HG02840 (cell line): ENCODE results near the gene ADGRB2.

ENCODE experiments used
- ATAC-seq: cut with Tn5 transposase; IDR thresholded peaks from one replicate; pipeline ENCODE4 v1.9.1; 2021; ENCODE audit warnings: mild to moderate bottlenecking, moderate library complexity, moderate number of reproducible peaks; ENCODE audit not compliant: unreplicated experiment, low FRiP score

ADGRB2 gene

DNA sequence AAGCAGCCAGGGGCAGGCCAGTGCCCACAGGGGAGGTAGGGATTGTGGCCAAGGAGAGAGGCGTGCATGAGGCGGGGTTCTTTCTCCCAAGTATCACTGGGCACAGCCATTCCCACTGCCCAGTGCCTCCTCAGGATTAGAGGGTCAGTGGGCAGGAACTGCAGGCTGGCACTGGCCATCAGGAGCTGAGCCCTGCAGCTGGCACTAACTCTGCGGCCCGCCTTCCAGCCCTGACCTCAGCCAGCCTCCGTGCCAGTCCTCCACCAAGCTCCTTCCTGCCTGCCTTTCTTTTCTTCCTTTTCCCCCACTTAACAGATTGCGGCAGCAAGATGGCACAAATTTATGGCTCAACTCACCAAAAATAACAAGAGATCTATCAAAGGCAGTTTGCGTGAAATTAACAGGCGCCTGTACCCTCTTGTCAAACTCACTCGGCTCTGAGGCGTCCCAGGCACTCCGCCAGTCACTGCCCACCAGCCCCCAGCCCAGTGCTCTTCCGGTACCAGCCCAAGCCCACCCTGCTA, 11.1 kb downstream of the ADGRB2 start:
- no peak for ATAC-seq

DNA sequence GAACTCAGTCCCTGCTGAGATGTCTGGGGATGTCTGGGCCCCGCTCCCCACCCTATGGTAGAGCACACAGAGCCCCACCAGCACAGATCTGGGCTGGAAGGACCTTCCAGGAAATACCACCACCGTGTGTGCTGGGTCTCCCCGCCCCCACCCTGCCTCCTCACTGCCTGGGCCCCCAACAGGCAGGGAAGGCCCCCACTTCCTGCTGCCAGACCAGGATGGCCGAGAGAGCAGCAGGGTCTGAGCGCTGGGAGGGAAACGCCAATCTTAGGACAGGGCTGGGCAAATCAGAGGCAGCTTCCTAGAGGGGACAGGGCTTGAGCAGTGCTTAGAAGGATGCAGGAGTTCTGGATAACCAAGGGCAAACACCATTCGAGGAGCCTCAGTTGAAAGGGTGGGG, 11.9 kb downstream of the ADGRB2 start:
- ATAC-seq: no peak

DNA sequence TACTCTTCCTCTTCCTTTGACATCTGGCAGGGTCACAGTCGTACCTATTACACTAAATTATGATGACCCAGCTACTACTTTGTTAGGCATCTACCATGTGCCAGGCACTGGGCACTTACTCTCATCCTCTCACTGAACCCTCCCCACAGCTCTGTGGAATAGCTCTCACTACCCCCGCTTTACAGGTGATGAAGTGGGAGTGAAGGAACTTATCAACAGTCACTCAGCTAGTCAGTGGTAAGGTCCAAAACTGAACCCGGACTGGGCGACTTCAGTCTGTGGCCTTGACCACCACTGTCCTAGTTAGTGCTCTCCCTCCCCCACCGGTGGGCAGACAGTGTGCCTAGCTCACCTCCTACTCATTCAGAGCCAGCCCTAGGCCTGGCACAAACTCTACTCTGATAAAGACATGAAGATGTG, 12.3 kb downstream of the ADGRB2 start:
- no peak for ATAC-seq

DNA sequence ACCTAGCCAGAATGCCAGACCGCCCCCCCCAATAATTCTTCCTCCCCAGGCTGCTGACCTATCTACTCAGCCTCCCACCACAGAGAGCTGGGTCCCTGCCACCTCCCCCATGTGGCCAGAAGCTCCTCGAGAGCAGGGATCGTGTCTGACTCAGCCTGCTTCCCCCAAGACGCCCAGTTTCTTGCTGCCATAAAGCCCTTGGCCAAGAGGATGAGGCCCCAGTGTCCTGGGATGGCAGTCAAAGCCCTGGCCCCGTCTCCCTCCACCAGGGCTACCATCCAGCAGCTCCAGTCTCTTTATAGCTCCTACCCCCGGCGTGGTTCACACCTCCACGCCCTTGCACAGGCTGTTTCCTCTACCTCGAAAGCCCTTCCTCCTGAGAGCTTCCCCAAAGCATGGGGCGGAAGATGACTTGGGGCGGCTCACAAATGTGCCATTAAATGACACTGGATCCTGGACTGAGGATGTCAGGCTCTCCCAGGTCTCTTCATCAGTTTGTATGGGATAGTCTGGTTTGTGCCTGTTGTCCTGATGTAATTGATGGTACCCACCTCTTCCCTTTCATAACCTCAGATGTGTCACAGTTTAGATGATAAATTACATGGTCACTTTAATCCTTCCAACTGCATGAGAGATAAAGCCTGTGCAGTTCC, 13.2 kb downstream of the ADGRB2 start:
- no peak for ATAC-seq

DNA sequence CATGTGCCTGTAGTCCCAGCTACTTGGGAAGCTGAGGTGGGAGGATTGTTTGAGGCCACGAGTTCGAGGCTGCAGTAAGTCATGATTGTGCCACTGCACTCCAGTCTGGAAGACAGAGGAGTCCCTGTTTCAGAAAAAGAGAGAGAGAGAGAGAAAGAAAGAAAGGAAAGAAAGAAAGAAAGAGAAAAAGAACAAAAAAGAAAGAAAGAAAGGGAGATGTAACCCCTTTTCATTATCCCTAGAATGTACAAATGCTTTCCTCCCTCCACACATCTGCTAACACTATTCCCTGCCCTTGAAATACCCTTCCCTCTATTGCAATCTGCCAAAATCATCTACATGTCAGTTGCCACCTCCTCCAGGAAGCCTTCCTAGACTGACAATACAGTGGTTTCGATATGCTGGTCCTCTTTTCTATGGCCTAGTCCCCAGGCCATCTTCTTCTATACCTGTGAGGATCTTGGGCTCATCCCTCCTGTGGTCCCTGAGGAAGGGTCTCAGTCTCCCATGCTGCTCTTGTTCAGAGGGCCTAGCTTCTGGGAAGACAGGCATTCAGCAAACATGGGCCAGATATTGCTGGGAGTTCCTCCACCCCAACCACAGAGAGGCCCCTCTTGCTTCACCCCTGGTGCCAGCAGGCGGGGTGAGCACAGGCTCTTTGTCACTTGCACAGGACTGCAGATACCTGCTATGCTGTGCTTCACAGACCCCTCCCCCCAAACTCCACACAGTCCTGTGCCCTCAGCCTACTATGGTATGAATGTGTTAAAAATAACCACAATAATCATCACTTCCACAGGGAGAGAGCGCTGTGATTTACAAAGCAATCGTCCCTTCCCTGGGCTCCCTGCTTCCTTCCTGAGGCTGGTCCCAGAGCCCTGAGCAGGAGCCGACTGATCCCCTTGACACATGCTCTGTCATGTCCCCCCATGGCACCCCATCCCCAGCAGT, 14.1 kb downstream of the ADGRB2 start:
- ATAC-seq: no peak

DNA sequence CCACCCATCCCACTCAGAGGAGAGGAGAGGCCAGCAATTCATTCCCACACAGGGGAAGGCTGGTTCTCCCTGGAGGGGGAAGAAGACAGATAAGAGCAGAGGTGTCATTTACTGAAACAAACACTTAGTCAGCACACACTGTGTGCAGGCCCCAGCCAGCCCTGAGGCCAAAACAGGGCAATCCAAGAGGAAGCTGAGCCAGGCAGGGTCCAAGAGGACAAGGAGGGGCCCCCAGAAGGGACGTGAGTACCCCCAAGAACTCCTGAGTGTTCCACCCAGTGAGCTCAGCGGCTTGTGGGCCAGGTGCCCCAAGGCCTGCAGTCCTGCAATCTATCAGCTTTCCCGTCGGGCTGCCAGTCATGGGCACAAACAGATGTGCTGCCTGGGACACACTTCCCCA, 15.8 kb downstream of the ADGRB2 start:
- no peak for ATAC-seq

DNA sequence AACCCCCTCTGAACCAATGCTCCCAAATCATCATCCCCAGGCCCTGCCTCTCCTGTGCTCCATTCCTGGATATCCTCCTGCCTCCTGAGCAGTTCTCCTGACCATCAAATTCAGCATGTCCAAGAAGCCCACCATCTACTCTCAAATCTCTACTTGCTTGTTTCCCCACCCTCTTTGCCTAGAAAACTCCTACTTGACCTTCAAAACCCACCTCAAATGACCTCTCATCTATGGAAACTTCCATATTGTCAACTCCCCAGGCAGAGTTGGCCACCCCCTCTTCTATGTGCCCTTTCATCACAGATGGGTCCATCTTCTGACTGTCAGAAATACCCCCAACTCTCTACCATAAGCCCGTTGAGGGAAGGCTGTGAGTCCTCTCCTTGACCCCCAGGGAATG, 16.8 kb downstream of the ADGRB2 start:
- ATAC-seq: no peak

DNA sequence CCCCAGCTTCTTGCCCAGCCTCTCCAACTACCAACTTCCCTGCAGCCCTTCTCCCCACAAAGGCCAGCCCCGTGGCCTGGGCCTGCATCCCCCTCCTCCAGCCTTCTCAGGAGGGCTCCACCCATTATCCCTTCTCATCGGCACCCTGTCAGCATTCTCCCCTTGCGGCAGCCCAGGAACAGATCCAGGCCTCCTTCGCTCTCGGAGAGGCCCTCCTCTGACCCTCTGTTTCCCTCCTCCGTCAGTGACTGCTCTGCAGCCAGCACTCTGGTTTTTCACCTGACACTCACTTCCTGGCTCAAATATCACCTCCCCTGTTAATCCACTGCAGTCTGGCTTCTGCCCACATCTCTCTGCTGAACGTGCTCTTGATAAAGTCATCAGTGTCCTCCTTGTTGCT, 17.5 kb downstream of the ADGRB2 start:
- ATAC-seq: no peak

DNA sequence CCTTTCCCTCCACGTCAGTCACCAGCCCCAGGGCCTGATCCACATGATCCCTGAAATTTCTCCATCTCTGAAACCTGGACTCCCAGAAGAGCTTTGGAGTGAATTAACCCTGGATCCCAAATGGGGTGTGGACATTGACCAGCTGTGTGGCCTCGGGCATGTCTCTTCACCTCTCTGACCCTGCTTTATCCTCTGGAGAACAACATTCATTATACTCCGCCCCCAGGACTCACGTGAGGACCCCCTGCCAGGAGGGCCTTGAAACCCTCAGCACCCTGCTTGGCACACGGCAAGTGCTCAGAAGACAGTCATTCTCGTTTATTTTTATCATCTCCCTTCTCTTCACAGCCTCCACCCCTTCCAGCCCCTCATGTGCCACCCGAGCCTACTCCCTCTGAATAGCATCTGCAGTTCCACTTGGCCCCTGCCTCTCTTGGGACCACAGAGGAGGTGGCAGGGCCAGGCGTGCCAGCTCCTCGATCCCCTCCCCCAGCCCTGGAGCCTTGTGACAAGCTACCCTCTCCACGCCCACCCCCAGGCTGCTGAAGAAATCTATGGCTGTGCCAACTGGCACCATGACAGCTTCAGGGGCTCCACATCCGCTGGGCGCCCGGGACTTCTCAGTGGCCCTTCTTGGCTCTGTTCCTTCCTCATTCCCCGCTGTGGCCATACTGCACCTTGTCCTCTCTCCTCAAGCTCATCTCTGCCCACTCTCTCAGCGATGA, 18.0 kb downstream of the ADGRB2 start:
- no peak for ATAC-seq

DNA sequence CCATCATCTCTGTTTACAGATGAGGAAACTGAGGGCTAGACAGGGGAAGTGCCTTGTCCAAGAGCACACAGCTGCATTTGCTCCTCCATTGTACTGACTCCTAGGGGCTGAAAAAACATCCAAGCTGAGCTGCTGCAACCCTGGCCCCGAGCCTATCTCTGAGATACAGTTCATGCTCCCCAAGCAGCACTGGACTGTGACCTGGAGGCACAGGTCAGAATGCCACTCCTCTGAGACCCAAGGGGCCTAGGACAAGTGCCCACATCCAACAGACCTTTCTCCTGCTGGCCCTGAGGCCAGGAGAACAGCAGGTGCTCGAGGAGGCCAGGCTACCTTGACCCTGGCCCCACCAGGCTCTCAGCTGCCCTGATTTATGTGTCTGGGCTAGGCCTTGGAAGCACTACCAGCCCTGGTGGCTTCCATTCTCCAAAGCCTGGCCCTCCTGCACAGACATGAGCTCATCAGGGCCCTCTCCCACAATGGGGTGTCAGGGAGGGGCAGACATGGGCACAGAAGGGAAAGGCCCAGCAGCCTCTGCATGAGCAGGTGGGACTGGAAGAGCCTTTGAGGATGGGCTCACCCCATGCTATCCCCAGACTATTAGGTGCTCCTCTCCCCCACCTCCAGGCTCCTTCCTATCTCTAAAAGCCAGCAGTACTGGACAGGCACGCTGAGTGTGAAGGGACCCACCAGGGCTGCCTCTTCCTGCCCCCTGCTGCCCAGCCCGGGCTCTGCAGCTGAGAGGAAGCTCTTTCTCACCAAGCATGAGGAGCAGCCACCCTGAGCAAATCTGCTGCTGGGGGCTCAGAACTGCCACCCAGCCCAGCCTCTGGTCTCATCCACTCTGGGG, 18.8 kb downstream of the ADGRB2 start:
- no peak for ATAC-seq

DNA sequence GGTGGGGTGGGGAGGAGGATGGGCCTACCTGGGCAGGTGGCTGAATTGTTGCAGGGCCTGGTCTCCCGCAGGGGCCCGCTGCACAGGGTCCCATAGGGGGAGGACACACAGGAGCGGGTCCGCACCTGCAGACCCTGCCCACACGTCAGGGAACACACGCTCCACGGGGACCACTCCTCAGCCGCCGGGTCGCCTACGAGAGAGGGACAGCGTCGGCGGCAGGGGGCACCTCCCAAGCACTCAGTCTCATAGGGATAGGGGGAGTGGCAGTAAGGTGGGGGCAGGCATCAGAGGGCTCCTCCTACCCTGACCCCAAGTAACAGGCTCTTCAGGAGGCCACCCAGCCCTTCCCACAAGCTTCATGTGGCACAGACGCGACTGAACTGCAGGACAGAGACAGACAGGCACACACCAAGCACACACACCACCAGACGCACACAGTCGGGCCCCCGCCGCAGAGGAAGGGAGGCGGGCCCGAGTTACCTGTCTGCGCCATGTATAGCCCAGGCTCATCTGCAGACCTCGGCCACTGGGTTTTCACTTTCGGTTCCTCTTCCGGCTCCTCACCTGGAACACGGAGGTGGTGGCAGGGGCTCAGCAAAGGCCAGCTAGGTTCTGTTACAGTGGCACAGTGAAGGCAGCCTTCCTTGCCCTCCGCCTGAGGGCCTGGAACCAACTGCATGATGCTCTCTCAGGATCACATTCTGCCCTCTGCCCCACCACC, 19.8 kb downstream of the ADGRB2 start:
- no peak for ATAC-seq

DNA sequence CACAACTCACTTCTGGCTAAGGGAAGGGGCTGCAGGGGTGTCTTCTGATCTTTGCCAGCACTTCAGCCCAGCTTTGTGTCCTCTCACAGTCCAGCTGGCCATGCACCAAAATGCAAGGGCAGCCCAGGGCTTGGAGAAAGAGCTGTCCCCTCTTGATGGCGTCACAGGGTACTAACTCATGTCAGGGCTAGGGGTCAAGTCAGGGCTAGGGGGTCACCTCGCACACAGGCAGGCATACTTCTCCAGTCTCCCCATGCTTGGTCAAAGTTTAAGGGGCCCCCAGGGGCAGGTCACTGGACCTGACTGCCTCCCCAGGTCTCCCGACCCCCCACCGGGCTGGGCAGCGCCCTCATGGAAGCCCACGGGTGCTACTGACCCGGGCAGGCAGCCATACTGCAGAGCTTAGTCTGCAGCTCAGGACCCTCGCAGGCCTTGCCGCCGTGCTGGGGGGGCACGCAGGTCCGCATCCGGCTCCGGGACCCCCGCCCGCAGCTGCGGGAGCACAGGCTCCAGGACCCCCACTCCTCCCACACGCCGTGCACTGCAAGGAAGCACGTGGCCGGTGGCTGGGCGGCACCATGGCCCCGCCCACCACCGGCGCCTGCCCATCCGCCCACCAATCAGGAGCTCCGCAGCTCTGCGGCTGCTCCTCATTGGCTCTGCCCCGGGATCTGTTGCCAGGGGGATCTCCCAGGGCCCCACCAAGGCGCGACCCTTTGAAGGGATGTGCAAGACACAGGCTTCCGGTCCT, 21.5 kb downstream of the ADGRB2 start:
- ATAC-seq: no peak

DNA sequence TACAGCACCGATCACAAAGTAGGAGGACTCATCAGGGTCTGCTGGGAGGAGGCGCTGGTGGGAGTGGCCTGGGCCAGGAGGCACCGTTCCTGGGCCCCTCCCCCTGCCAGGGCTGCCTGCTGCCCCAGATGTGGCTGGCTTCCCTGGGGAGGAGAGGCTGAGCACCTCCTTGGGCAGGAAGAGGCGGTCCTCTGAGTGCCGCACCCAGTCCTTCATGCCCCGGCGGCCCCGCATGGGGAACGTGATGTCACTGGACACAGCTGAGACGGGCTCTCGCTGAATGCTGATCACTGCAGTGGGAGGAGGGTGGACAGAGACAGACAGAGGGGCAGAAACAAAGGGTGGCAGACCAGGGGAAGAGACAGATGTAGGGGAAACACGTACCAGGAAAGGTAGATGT, 24.8 kb downstream of the ADGRB2 start:
- ATAC-seq: no peak

DNA sequence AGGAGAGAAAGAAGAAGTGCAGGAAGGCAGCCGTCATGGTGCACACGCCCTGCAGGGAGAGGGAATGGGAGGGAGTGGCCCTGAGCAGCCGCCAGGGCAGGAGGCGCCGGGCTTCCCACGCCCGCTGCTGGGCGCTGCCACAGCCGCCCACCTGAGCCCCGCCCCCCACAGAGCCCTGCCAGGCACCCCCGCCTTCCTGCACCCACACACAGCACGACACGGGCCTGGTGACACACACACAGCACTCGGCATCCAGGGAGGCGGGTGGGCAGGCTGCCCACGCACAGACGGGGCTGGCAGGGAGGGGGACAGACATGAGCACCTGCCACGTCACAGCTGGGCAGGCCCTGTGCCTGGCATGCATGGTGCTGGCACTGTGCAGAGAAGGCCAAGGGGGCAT, 27.5 kb downstream of the ADGRB2 start:
- ATAC-seq: no peak

DNA sequence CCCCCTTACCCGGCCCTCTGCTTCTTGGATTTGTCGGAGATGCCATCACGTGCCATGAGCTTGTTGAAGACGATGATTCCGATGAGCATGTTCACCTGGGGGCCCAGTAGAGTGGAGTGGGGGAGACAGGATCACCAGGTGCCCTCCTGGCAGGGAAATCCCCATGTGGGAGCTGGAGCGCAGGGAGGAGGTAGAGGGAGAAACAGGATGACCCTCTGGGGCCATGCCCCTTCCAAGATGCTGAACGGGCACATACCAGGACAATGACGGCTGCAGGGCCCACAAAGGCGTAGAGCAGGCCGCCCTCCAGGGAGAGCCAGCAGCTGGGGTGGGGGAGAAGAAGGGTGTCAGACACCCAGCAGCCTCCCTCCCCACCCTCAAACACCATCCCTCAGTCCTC, 28.6 kb downstream of the ADGRB2 start:
- ATAC-seq: no peak

DNA sequence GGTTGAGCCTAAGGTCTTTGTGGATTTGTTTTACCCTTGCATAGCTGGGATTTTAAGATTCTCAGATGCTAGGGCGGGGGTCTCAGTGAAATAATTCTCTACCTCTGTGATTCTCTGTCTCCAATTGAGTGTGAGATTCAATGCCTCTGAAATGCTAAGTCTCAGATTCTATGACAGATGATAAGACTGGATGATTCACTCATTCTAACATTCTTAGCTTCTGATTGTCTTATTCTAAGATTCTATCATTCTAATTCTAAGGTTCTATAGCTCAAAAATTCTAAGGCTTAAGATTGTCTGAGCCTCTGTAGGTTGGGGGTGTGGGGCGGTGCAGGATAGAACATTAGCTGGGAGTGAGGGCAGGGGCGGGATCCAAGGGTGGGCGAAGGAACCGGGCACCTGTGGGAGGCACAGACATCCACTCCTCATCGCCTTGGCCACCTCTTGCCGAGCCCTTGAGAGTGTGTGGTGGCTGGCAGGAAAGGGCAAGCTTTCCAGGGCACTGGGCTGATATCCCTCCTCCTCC, 29.5 kb downstream of the ADGRB2 start:
- ATAC-seq: no peak

DNA sequence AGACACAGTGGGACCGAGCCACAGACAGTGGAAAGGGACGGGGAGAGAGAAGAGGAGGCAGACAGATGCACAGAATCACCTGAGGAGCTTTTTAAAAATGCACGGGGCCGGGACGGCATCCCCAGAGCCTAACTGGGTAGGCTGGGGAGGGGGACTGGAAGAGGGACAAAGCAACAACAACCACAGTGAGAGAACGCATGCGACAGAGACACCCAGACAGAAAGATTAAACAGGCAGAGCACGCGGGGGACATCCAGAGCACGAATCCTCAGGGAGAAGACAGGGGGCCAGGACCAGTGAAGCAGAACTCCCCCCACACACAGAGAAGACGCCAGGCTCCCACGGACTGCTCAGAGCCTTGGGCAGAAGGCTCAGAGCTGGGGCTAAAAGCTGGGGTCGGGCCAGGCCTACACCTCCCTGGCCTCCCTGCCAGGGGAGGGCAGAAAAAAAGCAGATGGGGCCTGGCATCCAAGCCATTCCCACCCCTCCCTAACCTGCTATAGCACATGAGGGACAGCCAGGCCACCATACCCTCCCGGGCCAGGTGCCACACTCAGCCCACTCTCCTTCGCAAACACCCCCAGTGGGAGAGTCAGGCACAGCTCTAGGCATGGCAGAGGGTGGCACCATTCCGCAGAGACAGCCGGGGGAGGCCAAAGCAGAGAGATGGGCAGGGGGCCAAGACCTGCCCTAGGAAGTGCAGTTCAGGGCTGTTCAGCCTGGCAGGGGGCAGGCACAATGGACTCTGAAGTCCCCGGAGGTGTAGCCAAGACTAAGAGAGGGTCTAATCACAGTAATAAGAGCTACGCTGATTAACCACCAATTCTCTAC, 30.5 kb downstream of the ADGRB2 start:
- no peak for ATAC-seq
